Activated CD8-positive, alpha-beta memory T cell treated with anti-CD3 and anti-CD28 coated beads for 4 hours (primary cell): Measurements from ENCODE around the gene ILF2.
"Not testable (repeated sequence)": the region's sequence is repeated elsewhere in the genome, so short reads cannot be mapped to it uniquely, and the experiment has no call there.

Experiments used
- DNase-seq, 2 donors: peaks; one replicate each; pipeline ENCODE4 v3.0.0-alpha.2; 2020; ENCODE audit warnings: low read depth in 2 of 2

ILF2 gene

GRCh38 chr1:153679337-153680119 lies 8.7 kb upstream of the ILF2 start:
- no peak for DNase-seq

DNA sequence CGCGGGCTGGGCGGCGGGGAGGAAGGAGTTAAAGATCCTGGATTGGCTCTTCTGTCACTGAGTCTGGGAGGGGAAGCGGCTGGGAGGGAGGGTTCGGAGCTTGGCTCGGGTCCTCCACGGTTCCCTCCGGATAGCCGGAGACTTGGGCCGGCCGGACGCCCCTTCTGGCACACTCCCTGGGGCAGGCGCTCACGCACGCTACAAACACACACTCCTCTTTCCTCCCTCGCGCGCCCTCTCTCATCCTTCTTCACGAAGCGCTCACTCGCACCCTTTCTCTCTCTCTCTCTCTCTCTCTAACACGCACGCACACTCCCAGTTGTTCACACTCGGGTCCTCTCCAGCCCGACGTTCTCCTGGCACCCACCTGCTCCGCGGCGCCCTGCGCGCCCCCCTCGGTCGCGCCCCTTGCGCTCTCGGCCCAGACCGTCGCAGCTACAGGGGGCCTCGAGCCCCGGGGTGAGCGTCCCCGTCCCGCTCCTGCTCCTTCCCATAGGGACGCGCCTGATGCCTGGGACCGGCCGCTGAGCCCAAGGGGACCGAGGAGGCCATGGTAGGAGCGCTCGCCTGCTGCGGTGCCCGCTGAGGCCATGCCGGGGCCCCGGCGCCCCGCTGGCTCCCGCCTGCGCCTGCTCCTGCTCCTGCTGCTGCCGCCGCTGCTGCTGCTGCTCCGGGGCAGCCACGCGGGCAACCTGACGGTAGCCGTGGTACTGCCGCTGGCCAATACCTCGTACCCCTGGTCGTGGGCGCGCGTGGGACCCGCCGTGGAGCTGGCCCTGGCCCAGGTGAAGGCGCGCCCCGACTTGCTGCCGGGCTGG lies 7.9 kb upstream of the ILF2 start, which contains the start of gene NPR1:
Gene NPR1 (plus strand): TSS at position 170 of the 818 bp plus-strand sequence. CDS start 421 bp downstream, at position 591.
- DNase-seq, result no peak

DNA sequence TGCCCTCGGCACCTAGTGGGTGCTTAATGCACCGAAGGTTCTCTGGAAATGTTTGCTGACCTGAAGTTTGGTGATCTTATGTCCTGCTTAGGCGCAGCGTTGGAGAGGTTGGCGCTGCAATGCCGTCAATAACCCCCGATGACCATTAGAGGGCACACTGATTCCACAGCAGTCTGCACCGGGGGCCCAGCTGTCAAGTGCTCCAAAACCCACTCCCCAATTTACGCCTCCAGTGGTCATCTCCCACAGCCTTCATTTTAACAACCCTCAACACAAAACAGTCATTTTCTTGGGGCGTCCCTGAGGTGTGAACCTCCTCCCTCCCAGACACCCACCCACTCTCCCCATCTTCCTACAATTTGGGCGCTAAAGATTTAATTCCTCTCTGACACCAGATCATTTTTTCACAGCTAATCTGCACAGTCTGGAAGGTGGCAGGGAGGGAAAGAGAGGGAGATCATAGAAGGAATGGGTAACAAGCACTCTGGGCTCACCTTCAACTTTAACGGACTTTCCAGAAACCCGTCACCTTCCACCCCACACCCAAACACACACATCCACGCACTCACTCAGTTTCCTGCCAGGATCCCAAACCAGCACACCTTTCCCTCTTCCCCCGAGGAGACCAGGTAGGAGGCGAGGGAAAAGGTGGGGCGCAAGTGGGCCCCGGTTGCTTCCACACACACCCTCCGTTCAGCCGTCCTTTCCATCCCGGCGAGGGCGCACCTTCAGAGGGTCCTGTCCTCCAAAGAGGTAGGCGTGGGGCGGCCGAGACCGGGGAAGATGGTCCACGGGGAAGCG lies 7.1 kb upstream of the ILF2 start:
- no peak for DNase-seq

- no peak for DNase-seq
These were observed 2.7 kb upstream of the ILF2 start for GRCh38 chr1:153673511-153673910.

GRCh38 chr1:153671628-153672353 lies 998 bp upstream of the ILF2 start:
- peak in 1 of 2 donors; percentile 8 for DNase-seq

- no peak for DNase-seq
These were observed 435 bp downstream of the ILF2 start for GRCh38 chr1:153670257-153670858.

DNA sequence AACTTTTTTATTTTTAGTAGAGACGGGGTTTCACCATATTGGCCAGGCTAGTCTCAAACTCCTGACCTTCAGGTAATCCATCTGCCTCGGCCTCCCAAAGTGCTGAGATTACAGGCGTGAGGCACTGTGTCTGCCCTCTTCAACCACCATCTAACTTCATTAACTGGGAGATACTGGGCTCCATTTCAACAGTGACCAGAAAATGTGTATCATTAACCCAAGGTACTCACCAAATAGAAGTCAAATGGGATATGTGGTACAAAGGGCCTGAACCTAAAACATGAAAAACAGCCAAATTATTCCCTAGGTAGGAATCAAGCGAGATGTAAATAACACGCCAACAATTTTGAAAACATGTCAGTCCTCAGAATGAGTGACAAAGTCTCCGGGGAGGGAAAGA lies 1.2 kb downstream of the ILF2 start:
- DNase-seq, result no peak

- DNase-seq, result not testable (repeated sequence)
These were observed 2.1 kb downstream of the ILF2 start for GRCh38 chr1:153668672-153669071.

DNA sequence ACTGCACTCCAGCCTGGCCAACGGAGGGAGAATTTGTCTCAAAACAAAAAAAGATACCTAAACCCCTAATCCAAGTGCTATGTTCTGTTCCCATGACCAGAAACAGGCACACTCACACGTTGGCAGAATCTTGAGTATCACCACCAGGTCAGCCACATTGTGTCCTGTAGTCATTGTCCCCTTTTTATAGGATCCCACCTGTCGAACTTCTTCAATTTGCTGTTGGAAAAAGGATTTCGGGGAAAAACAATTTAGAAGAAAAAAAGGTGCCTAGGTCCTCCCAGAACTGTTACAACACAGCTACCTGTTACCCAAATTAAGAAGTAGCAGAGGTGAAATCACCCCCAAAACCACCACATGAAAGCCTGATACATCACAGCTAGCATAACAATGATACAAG lies 3.4 kb downstream of the ILF2 start:
- DNase-seq, result no peak

DNA sequence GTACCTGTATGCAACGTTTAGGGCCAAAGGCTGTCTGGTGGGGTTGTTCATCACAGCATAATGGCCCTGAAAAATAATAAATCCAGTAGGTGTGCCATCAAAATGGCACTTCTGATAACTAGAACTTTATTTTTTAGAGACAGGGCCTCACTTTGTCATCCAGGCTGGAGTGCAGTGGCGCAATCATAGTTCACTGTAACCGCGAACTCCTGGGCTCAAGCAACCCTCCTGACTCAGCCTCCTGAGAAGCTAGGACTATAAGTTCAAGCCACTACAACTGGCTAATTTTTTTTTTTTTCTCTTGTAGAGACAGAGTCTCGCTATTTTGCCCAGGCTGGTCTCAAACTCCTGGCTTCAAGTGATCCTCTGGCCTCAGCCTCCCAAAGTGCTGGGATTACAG lies 7.6 kb downstream of the ILF2 start:
- DNase-seq, result no peak

- DNase-seq, result no peak
These were observed 8.5 kb downstream of the ILF2 start for GRCh38 chr1:153662269-153662668.

DNA sequence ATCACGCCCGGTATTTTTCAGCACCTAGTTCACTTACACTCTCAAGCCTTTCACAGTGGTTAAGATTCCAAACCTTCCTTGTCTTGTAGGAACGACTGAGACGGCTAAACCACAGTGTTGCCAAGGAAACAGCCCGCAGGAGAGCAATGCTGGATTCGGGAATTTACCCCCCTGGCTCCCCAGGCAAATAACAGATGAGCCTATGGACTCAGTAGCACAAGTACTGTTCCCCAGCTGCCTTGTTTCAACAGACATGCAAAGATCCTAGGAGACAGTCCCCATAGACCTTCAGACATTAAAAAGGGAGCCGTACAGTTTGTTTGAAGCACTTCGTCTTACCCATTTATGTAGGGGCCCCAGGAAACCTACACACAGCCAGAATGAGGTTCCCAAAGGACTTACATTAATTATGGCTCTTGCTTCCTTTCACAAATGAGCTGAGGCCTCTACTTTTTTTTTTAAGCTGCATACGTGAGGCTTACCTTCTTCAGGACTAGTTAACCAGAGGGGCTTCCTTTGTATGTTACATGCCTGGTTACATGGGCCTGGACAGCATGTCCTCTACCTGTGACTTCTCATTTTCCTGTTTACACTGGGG lies 9.6 kb downstream of the ILF2 start:
- DNase-seq, result no peak

GRCh38 chr1:153659656-153660055 lies 11.1 kb downstream of the ILF2 start:
- DNase-seq, result no peak

GRCh38 chr1:153659175-153659534 lies 11.6 kb downstream of the ILF2 start:
- no peak for DNase-seq

GRCh38 chr1:153658400-153659174 lies 12.2 kb downstream of the ILF2 start, which contains the start of gene SNAPIN:
Gene SNAPIN (plus strand): TSS chr1:153658703. CDS start chr1:153658744, 41 bp downstream.
- DNase-seq, result peak; percentile 75 to 76

DNA sequence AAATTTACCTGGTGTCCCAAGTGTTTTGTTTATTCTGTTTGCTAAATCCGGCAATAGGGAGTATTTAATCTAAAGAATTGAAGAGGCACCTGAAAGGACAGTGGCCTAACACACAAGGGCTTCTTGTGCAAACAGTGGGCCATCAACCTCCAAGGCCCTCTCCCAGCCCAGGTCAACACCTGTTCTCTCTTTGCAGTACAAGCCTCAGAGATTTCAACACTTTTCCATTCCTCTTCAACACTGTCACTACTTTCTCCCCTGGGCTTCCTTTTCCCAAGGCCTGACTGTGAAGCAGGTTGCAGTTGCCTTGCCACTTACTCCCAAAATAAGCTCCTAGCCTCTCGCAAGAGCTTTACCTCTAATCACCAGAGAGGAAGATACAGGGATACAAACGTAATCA lies 15.5 kb downstream of the ILF2 start:
- no peak for DNase-seq

DNA sequence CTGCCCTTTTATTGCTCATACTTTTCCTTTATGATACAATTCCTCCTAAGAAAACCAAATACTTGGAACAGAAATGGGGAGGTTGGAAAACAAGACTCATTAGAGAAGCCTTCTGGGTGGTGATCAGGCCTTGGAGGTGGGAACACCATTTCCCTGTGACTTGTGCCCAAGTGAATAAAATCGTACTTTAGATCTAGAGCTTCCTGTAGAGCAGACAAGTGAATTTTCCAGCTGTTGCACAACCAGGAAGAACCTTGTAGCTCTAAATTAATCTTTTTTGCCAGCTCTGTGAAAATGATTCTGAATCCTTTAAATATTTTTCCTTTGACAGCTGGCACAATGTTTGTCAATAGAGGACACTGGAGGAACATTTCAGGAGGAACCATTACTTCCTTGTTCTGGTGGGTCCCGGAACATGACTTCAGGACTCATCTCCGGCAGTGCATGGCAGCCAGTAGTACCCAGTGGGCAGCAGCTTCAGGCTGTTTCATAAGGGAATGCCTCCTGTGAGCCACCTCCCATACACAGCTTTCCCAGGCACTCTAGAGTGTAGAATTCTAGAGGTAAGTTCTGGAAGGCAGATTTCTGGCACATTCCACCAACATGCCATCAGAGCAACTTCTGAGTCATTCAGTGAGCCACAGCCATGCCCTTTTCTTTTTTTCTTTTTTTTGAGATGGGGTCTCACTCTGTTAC lies 17.8 kb downstream of the ILF2 start:
- no peak for DNase-seq

- no peak for DNase-seq
These were observed 19.0 kb downstream of the ILF2 start for GRCh38 chr1:153651771-153652170.

DNA sequence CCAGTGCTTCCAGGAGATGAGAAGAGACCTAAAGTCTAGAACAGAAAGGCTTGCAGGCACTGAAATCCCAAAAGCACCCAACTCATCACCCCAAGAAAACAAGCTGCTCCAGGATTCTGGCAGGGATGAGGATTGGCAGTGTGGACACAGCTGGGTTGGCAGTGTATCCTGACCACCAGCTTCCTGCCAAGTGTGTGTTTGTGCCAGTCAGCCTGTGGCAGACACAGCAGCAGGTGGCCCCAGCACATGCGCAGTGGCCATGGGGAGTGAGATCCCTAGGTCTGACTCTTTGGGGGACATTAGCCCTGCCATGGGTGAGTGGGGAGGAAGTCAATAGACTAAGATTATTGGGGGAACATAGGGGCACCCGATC lies 20.9 kb downstream of the ILF2 start:
- no peak for DNase-seq
